Subcutaneous abdominal adipose tissue (tissue), 5 donors: ENCODE results near the gene BLZF1.

Experiments used
- H3K27ac ChIP-seq: one replicate; pipeline ENCODE4 v1.7.0; 2013; ENCODE audit warnings: low read depth, mild to moderate bottlenecking, inconsistent platforms, low read length, moderate library complexity
- H3K27me3 ChIP-seq, 5 donors: one replicate each; pipeline ENCODE4 v1.7.0; 2013; ENCODE audit warnings: low read length in 5 of 5, inconsistent platforms in 1 of 5; ENCODE audit not compliant: control insufficient read depth in 5 of 5, insufficient read depth in 4 of 5
- H3K36me3 ChIP-seq, 5 donors: one replicate each; pipeline ENCODE4 v1.7.0; 2013; ENCODE audit warnings: low read length in 5 of 5; ENCODE audit not compliant: control insufficient read depth in 5 of 5, insufficient read depth in 5 of 5
- H3K4me1 ChIP-seq, 5 donors: one replicate each; pipeline ENCODE4 v1.7.0; 2013; ENCODE audit warnings: low read length in 5 of 5, mild to moderate bottlenecking in 3 of 5, moderate library complexity in 1 of 5; ENCODE audit not compliant: control insufficient read depth in 5 of 5, insufficient read depth in 5 of 5
- H3K4me3 ChIP-seq, 5 donors: one replicate each; pipeline ENCODE4 v1.7.0; 2013; ENCODE audit warnings: low read length in 5 of 5, low read depth in 1 of 5
- H3K9ac ChIP-seq, 5 donors: one replicate each; pipeline ENCODE4 v1.7.0; 2013; ENCODE audit warnings: low read length in 5 of 5, mild to moderate bottlenecking in 4 of 5, moderate library complexity in 3 of 5
- H3K9me3 ChIP-seq, 5 donors: one replicate each; pipeline ENCODE4 v1.7.0; 2013; ENCODE audit warnings: low read length in 5 of 5; ENCODE audit not compliant: control insufficient read depth in 5 of 5
- donor health status: healthy.
- donor health status: healthy.
- donor health status: healthy.
- donor health status: healthy.
- donor health status: healthy.

BLZF1 gene

GRCh38 chr1:169367686-169368405, at the start of gene BLZF1, which contains the start of gene NME7:
Gene BLZF1, plus strand, starts transcription at chr1:169368195. Its CDS starts 1,328 bp downstream, at chr1:169369523.
Gene NME7, minus strand, starts transcription at chr1:169367797. Its CDS starts 87 bp downstream, at chr1:169367710.
- H3K27ac ChIP-seq, result peak within 1 kb of the TSS; percentile 88
- peaks cover 2 to 28% (median 14%) of the 10 kb centered on the region in 5 donors for H3K36me3 ChIP-seq
- no peaks in the 10 kb centered on the region for H3K27me3 ChIP-seq

GRCh38 chr1:169318536-169319244, 49.3 kb upstream of the BLZF1 start:
- Histone ChIP-seq H3K9ac (no peak overlapping the region), H3K27ac (no peak overlapping the region), H3K36me3 (no peaks in the 10 kb centered on the region), H3K9me3 (no peaks in the 10 kb centered on the region), H3K27me3 (no peaks in the 10 kb centered on the region), H3K4me1 (no peaks in the 10 kb centered on the region), H3K4me3 (no peak overlapping the region)

More at GRCh38 chr1:169367686-169368405, at the start of gene BLZF1, which contains the start of gene NME7:
- H3K9ac ChIP-seq, result peak within 1 kb of the TSS; percentile 82 to 97 (median 93)
- H3K4me1 ChIP-seq, result peaks cover 0 to 21% (median 17%) of the 10 kb centered on the region in 5 donors
- H3K4me3 ChIP-seq, result peak within 1 kb of the TSS; percentile 71 to 99 (median 86)
- H3K9me3 ChIP-seq, result no peaks in the 10 kb centered on the region

GRCh38 chr1:169321539-169321938, 46.5 kb upstream of the BLZF1 start:
- H3K36me3 ChIP-seq, result no peaks in the 10 kb centered on the region
- H3K9me3 ChIP-seq, result no peaks in the 10 kb centered on the region
- H3K4me3 ChIP-seq, result no peak overlapping the region
- no peaks in the 10 kb centered on the region for H3K27me3 ChIP-seq
- H3K27ac ChIP-seq, result no peak overlapping the region
- no peak overlapping the region for H3K9ac ChIP-seq
- peaks cover 0 to 7% (median 1%) of the 10 kb centered on the region in 5 donors for H3K4me1 ChIP-seq

GRCh38 chr1:169322138-169322537, 45.9 kb upstream of the BLZF1 start:
- H3K27me3 ChIP-seq, result no peaks in the 10 kb centered on the region
- H3K9ac ChIP-seq, result no peak overlapping the region
- no peaks in the 10 kb centered on the region for H3K9me3 ChIP-seq
- H3K4me1 ChIP-seq, result peaks cover 0 to 7% (median 5%) of the 10 kb centered on the region in 5 donors
- H3K4me3 ChIP-seq, result no peak overlapping the region
- H3K27ac ChIP-seq, result no peak overlapping the region
- H3K36me3 ChIP-seq, result no peaks in the 10 kb centered on the region

GRCh38 chr1:169325117-169325516, 42.9 kb upstream of the BLZF1 start:
- peaks cover 0 to 7% (median 5%) of the 10 kb centered on the region in 5 donors for H3K4me1 ChIP-seq
- no peak overlapping the region for H3K4me3 ChIP-seq
- H3K9me3 ChIP-seq, result peaks cover 0 to 2% (median 0%) of the 10 kb centered on the region in 5 donors
- no peaks in the 10 kb centered on the region for H3K36me3 ChIP-seq
- H3K9ac ChIP-seq, result no peak overlapping the region
- H3K27ac ChIP-seq, result no peak overlapping the region
- H3K27me3 ChIP-seq, result no peaks in the 10 kb centered on the region

GRCh38 chr1:169326261-169326955, 41.6 kb upstream of the BLZF1 start:
- Histone ChIP-seq H3K4me3 (no peak overlapping the region), H3K9me3 (peaks cover 0 to 2% (median 0%) of the 10 kb centered on the region in 5 donors), H3K9ac (no peak overlapping the region), H3K36me3 (no peaks in the 10 kb centered on the region), H3K27me3 (no peaks in the 10 kb centered on the region), H3K27ac (no peak overlapping the region), H3K4me1 (peaks cover 0 to 7% (median 5%) of the 10 kb centered on the region in 5 donors)

GRCh38 chr1:169326956-169327268, 41.1 kb upstream of the BLZF1 start:
- Histone ChIP-seq H3K4me3 (no peak overlapping the region), H3K27ac (no peak overlapping the region), H3K9me3 (peaks cover 0 to 2% (median 0%) of the 10 kb centered on the region in 5 donors), H3K9ac (no peak overlapping the region), H3K27me3 (no peaks in the 10 kb centered on the region), H3K4me1 (peaks cover 0 to 7% (median 5%) of the 10 kb centered on the region in 5 donors), H3K36me3 (no peaks in the 10 kb centered on the region)

- H3K36me3 ChIP-seq, result no peaks in the 10 kb centered on the region
- H3K27me3 ChIP-seq, result no peaks in the 10 kb centered on the region
- no peak overlapping the region for H3K27ac ChIP-seq
- peaks cover 0 to 7% (median 5%) of the 10 kb centered on the region in 5 donors for H3K4me1 ChIP-seq
- no peak overlapping the region for H3K9ac ChIP-seq
- peaks cover 0 to 2% (median 0%) of the 10 kb centered on the region in 5 donors for H3K9me3 ChIP-seq
- H3K4me3 ChIP-seq, result no peak overlapping the region
These were observed 40.1 kb upstream of the BLZF1 start for GRCh38 chr1:169327875-169328274.

GRCh38 chr1:169329383-169329782, 38.6 kb upstream of the BLZF1 start:
- Histone ChIP-seq H3K9ac (no peak overlapping the region), H3K27me3 (no peaks in the 10 kb centered on the region), H3K4me3 (no peak overlapping the region), H3K9me3 (peaks cover 0 to 2% (median 0%) of the 10 kb centered on the region in 5 donors), H3K36me3 (no peaks in the 10 kb centered on the region), H3K4me1 (peaks cover 0 to 5% (median under 1%) of the 10 kb centered on the region in 5 donors), H3K27ac (no peak overlapping the region)
